Progenitor cell of endocrine pancreas (in vitro differentiated cells): Measurements from ENCODE around the gene OR7C2. TPM values are rescaled to one million over a fixed set of nuclear protein-coding genes. Genes with fewer than 3 reads are reported as not detected.

ENCODE experiments used
- DNase-seq: peaks from one replicate; pipeline ENCODE4 v3.0.0; 2021; ENCODE audit warnings: low spot score; ENCODE audit not compliant: unreplicated experiment
- H3K27ac Mint-ChIP-seq: 2 replicates; pipeline ENCODE4 v1.8.0; 2021; ENCODE audit warnings: mild to moderate bottlenecking, moderate library complexity, mixed read lengths
- H3K27me3 Mint-ChIP-seq: 2 replicates; pipeline ENCODE4 v1.8.0; 2021; ENCODE audit warnings: mixed read lengths
- H3K36me3 Mint-ChIP-seq: 2 replicates; pipeline ENCODE4 v1.8.0; 2022; ENCODE audit warnings: mixed read lengths; ENCODE audit not compliant: insufficient read depth
- H3K4me1 Mint-ChIP-seq: 2 replicates; pipeline ENCODE4 v1.8.0; 2021; ENCODE audit warnings: low read depth, mixed read lengths
- H3K4me3 Mint-ChIP-seq: 2 replicates; pipeline ENCODE4 v1.8.0; 2021; ENCODE audit warnings: low read depth, mild to moderate bottlenecking, moderate library complexity, mixed read lengths
- H3K9me3 Mint-ChIP-seq: 2 replicates; pipeline ENCODE4 v1.8.0; 2021; ENCODE audit warnings: low read depth, mixed read lengths
- long read RNA-seq: library from polyadenylated mRNA; unstranded; transcript quantifications from one replicate; pipeline ENCODE4 v2.0.0, GENCODE V29; 2020
- total RNA-seq: library from RNA; stranded (reverse); gene quantifications from 2 replicates; pipeline ENCODE4 v1.2.1, GENCODE V29; 2021
- TF ChIP-seq, protein P1 (sequence below): fragments of 200-600 bp; sonication (generic); IDR thresholded peaks from one replicate; pipeline ENCODE4 v1.5.0; 2021; ENCODE audit warnings: antibody characterized with exemption, mild to moderate bottlenecking; ENCODE audit not compliant: unreplicated experiment

OR7C2 gene
- total RNA-seq, result not detected in 2 replicates
- long read RNA-seq, result 0 reads

DNA sequence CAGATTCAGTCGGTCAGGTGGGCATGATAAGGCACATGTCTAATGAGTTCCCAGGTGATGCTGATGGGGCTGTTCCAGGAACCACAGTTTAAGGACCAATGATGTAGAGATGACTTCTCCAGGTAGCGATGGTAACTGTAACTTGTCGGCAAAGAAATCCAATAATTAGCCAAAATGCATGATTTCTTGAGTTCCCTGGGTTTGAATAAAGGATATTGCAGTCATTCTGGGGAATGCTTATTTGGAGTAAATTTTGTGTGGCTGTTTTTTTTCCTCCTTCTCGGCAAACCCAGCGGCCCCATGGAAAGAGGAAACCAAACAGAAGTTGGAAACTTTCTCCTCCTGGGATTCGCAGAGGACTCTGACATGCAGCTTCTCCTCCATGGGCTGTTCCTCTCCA is at the start of gene OR7C2:
Gene OR7C2, plus strand, starts transcription at position 301 of the 400 bp plus-strand sequence. Its CDS starts 0 bp downstream, at position 301.
- TF ChIP-seq, protein P1, sequence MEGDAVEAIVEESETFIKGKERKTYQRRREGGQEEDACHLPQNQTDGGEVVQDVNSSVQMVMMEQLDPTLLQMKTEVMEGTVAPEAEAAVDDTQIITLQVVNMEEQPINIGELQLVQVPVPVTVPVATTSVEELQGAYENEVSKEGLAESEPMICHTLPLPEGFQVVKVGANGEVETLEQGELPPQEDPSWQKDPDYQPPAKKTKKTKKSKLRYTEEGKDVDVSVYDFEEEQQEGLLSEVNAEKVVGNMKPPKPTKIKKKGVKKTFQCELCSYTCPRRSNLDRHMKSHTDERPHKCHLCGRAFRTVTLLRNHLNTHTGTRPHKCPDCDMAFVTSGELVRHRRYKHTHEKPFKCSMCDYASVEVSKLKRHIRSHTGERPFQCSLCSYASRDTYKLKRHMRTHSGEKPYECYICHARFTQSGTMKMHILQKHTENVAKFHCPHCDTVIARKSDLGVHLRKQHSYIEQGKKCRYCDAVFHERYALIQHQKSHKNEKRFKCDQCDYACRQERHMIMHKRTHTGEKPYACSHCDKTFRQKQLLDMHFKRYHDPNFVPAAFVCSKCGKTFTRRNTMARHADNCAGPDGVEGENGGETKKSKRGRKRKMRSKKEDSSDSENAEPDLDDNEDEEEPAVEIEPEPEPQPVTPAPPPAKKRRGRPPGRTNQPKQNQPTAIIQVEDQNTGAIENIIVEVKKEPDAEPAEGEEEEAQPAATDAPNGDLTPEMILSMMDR, result no peak

DNA sequence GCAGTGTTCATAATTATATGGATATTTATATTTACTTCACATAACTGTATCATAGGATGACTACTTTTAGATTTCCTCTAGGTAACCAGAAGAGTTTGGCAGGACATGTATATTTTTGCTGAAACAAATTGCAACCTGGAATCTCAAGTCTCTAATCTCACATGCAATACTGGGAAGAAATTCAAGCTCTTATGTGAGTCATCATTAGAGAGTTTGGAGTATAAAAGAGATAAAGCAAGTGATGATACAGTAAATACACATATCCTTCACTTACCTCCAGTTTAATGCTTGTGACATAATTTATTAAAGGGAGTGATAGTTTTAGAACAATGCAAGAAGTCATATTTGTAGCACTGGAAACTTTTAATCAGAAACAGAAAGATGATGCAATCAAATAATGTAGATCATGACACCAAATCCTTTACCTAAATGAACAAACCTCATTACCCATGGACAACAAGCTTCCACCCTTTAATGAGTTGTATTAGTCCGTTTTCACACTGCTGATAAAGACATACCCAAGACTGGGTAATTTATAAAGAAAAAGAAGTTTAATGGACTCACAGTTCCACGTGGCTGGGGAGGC is 39.5 kb upstream of the OR7C2 start:
- no peaks in the 10 kb centered on the region for H3K27me3 Mint-ChIP-seq
- no peak for DNase-seq
- H3K36me3 Mint-ChIP-seq, result peaks cover 1% of the 10 kb centered on the region
- no peaks in the 10 kb centered on the region for H3K4me1 Mint-ChIP-seq
- peaks cover 48% of the 10 kb centered on the region for H3K9me3 Mint-ChIP-seq
- H3K4me3 Mint-ChIP-seq, result no peak overlapping the region
- H3K27ac Mint-ChIP-seq, result no peak overlapping the region
- TF ChIP-seq, protein P1, result no peak

More for the DNA sequence above, at the start of gene OR7C2:
- Mint-ChIP-seq H3K9me3 (peaks cover 38% of the 10 kb centered on the region), H3K36me3 (peaks cover 3% of the 10 kb centered on the region), H3K4me3 (no peak within 1 kb of the TSS), H3K27me3 (no peaks in the 10 kb centered on the region), H3K4me1 (no peaks in the 10 kb centered on the region), H3K27ac (no peak within 1 kb of the TSS)
- no peak for DNase-seq

DNA sequence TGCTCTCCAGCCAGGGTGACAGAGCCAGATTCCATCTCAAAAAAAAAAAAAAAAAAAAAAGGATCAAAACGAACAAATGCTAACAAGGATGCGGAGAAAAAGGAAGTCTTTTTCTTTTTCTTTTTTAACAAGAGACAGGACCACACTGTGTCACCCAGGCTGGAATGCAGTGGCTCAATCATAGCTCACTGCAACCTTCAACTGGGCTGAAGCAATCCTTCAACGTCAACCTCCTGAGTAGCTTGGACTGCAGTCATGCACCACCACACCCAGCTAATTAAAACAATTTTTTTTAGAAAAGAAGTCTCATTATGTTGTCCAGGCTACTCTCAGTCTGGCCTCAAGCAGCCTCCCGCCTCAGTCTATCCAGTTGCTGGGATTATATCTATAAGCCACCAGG is 34.6 kb upstream of the OR7C2 start:
- Mint-ChIP-seq H3K27ac (no peak overlapping the region), H3K36me3 (peaks cover 1% of the 10 kb centered on the region), H3K27me3 (no peaks in the 10 kb centered on the region), H3K4me3 (no peak overlapping the region), H3K9me3 (peaks cover 45% of the 10 kb centered on the region), H3K4me1 (no peaks in the 10 kb centered on the region)
- TF ChIP-seq, protein P1, result no peak
- DNase-seq, result no peak

DNA sequence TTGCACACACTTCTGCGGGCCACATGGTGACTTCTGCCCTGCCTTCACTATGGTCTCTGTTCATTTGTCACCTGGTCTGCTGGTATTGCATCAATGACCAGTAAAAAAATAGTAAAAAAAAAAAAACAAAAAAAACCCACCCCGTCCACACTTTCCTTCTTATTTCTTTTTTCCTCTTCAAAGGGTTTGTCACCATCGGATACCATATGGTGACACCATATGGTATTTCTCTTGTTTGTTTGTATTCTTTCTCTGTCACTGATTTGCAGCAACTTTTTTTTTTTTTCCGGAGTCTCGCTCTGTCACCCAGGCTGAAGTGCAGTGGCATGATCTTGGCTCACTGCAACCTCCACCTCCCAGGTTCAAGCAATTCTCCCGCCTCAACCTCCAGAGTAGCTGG is 26.2 kb upstream of the OR7C2 start:
- Mint-ChIP-seq H3K4me1 (no peaks in the 10 kb centered on the region), H3K27ac (no peak overlapping the region), H3K9me3 (peaks cover 62% of the 10 kb centered on the region), H3K4me3 (no peak overlapping the region), H3K27me3 (no peaks in the 10 kb centered on the region), H3K36me3 (no peaks in the 10 kb centered on the region)
- TF ChIP-seq, protein P1, result no peak
- DNase-seq, result no peak

DNA sequence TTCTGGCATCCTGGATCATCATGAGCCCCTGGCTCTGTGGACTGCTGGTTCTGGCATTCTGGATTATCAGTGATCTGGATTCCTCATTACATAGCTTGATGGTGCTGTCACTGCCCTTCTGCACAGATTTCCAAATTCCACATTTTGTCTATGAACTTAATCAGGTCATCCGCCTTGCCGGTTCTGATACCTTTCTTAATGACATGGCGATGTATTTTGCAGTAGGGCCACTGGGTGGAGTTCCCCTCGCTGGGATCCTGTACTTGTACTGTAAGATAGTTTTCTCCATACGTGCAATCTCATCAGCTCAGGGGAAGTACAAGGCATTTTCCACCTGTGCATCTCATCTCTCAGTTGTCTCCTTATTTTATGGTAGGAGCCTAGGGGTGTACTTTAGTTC is 24.4 kb upstream of the OR7C2 start:
- TF ChIP-seq, protein P1, result no peak
- Mint-ChIP-seq H3K36me3 (no peaks in the 10 kb centered on the region), H3K4me1 (no peaks in the 10 kb centered on the region), H3K27ac (no peak overlapping the region), H3K9me3 (peaks cover 68% of the 10 kb centered on the region), H3K4me3 (no peak overlapping the region), H3K27me3 (no peaks in the 10 kb centered on the region)
- no peak for DNase-seq
